ENCODE data around the gene SRRM5.
A peak's percentile ranks its signal among the peaks of the same experiment; 100 is the strongest.
"Not testable (repeated sequence)": the region's sequence is repeated elsewhere in the genome, so short reads cannot be mapped to it uniquely, and the experiment has no call there.

The SRRM5 gene

GRCh38 chr19:43592800-43593350 is 19.0 kb upstream of the SRRM5 start:
- DNase-seq, result no peak

- DNase-seq, result no peak
Measured at GRCh38 chr19:43594081-43594697, 17.7 kb upstream of the SRRM5 start.

- DNase-seq, result peak; percentile 69
Measured at GRCh38 chr19:43594710-43595604, 16.9 kb upstream of the SRRM5 start.

GRCh38 chr19:43595605-43595998 is 16.3 kb upstream of the SRRM5 start:
- DNase-seq, result peak; percentile 43

- DNase-seq, result peak; percentile 99
Measured at GRCh38 chr19:43595999-43596841, 15.7 kb upstream of the SRRM5 start, which contains the start of the genes IRGQ and ZNF576. Gene IRGQ (minus strand): TSS chr19:43596134. CDS start chr19:43595338, 796 bp downstream. Gene ZNF576 (plus strand): TSS chr19:43596595. CDS start chr19:43597109, 514 bp downstream.

GRCh38 chr19:43596842-43597461 is 14.9 kb upstream of the SRRM5 start:
- DNase-seq, result no peak

- DNase-seq, result no peak
Measured at GRCh38 chr19:43597876-43598275, 14.0 kb upstream of the SRRM5 start.

- DNase-seq, result no peak
Measured at GRCh38 chr19:43598445-43599240, 13.2 kb upstream of the SRRM5 start.

GRCh38 chr19:43599635-43600295 is 12.1 kb upstream of the SRRM5 start:
- DNase-seq, result no peak

GRCh38 chr19:43600326-43600725 is 11.6 kb upstream of the SRRM5 start:
- not testable (repeated sequence) for DNase-seq

- no peak for DNase-seq
Measured at GRCh38 chr19:43605875-43606568, 5.9 kb upstream of the SRRM5 start.

- DNase-seq, result no peak
Measured at GRCh38 chr19:43606569-43607229, 5.2 kb upstream of the SRRM5 start.

- no peak for DNase-seq
Measured at GRCh38 chr19:43607238-43608205, 4.4 kb upstream of the SRRM5 start.

- no peak for DNase-seq
Measured at GRCh38 chr19:43609872-43610271, 2.0 kb upstream of the SRRM5 start.

- no peak for DNase-seq
Measured at GRCh38 chr19:43610493-43610892, 1.4 kb upstream of the SRRM5 start.

- no peak for DNase-seq
Measured at GRCh38 chr19:43612374-43612773, 486 bp downstream of the SRRM5 start.

- no peak for DNase-seq
Measured at GRCh38 chr19:43616306-43616705, 4.4 kb downstream of the SRRM5 start.

GRCh38 chr19:43616954-43617353 is 5.1 kb downstream of the SRRM5 start:
- DNase-seq, result no peak

- no peak for DNase-seq
Measured at GRCh38 chr19:43618921-43619261, 7.0 kb downstream of the SRRM5 start.
